Measurements from ENCODE around the gene KRTAP16-1. TPM values are rescaled to one million over a fixed set of nuclear protein-coding genes. Genes with fewer than 3 reads are reported as not detected.

The KRTAP16-1 gene
- total RNA-seq, 1 experiment from 2014 or later = not detected

Other genes starting within 250 kb of the KRTAP16-1 start
- gene KRTAP2-3, start 249.2 kb downstream of the KRTAP16-1 start, total RNA-seq (2014; rRNA removed; shearing (Covaris generic)) = not detected in 2 replicates
- not detected in 2 replicates for gene KRTAP2-4, start 243.4 kb downstream of the KRTAP16-1 start, total RNA-seq (2014; rRNA removed; shearing (Covaris generic))
- 0.18 TPM in 1 of 2 replicates, not detected in the other for gene KRTAP4-7, start 225.2 kb downstream of the KRTAP16-1 start, total RNA-seq (2014; rRNA removed; shearing (Covaris generic))
- not detected in 2 replicates for gene KRTAP4-8, start 211.2 kb downstream of the KRTAP16-1 start, total RNA-seq (2014; rRNA removed; shearing (Covaris generic))
- not detected in 2 replicates for gene KRTAP4-16, start 207.1 kb downstream of the KRTAP16-1 start, total RNA-seq (2014; rRNA removed; shearing (Covaris generic))
- not detected in 2 replicates for gene KRTAP4-9, start 203.9 kb downstream of the KRTAP16-1 start, total RNA-seq (2014; rRNA removed; shearing (Covaris generic))
- not detected in 2 replicates for gene KRTAP4-11, start 190.9 kb downstream of the KRTAP16-1 start, total RNA-seq (2014; rRNA removed; shearing (Covaris generic))
- 0.22 TPM in 1 of 2 replicates, not detected in the other for gene KRTAP4-12, start 185.1 kb downstream of the KRTAP16-1 start, total RNA-seq (2014; rRNA removed; shearing (Covaris generic))
- not detected in 2 replicates for gene KRTAP4-6, start 168.8 kb downstream of the KRTAP16-1 start, total RNA-seq (2014; rRNA removed; shearing (Covaris generic))
- gene KRTAP4-5, start 159.5 kb downstream of the KRTAP16-1 start, total RNA-seq (2014; rRNA removed; shearing (Covaris generic)) = not detected in 2 replicates
- not detected in 2 replicates for gene KRTAP4-4, start 148.6 kb downstream of the KRTAP16-1 start, total RNA-seq (2014; rRNA removed; shearing (Covaris generic))
- not detected in 2 replicates for gene KRTAP4-3, start 141.1 kb downstream of the KRTAP16-1 start, total RNA-seq (2014; rRNA removed; shearing (Covaris generic))
- gene KRTAP4-2, start 131.1 kb downstream of the KRTAP16-1 start, total RNA-seq (2014; rRNA removed; shearing (Covaris generic)) = 0.14 TPM in 1 of 2 replicates, not detected in the other
- gene KRTAP4-1, start 124.4 kb downstream of the KRTAP16-1 start, total RNA-seq (2014; rRNA removed; shearing (Covaris generic)) = not detected in 2 replicates
- not detected in 2 replicates for gene KRTAP9-1, start 119.4 kb downstream of the KRTAP16-1 start, total RNA-seq (2014; rRNA removed; shearing (Covaris generic))
- gene KRTAP9-2, start 82.7 kb downstream of the KRTAP16-1 start, total RNA-seq (2014; rRNA removed; shearing (Covaris generic)) = not detected in 2 replicates
- gene KRTAP9-3, start 76.9 kb downstream of the KRTAP16-1 start, total RNA-seq (2014; rRNA removed; shearing (Covaris generic)) = not detected in 2 replicates
- not detected in 2 replicates for gene KRTAP9-8, start 71.3 kb downstream of the KRTAP16-1 start, total RNA-seq (2014; rRNA removed; shearing (Covaris generic))
- 0.10 TPM in 1 of 2 replicates, not detected in the other for gene KRTAP9-4, start 59.6 kb downstream of the KRTAP16-1 start, total RNA-seq (2014; rRNA removed; shearing (Covaris generic))
- gene KRTAP9-9, start 53.9 kb downstream of the KRTAP16-1 start, total RNA-seq (2014; rRNA removed; shearing (Covaris generic)) = not detected in 2 replicates
- not detected in 2 replicates for gene KRTAP9-6, start 43.9 kb downstream of the KRTAP16-1 start, total RNA-seq (2014; rRNA removed; shearing (Covaris generic))
- gene KRTAP9-7, start 33.6 kb downstream of the KRTAP16-1 start, total RNA-seq (2014; rRNA removed; shearing (Covaris generic)) = not detected in 2 replicates
- not detected in 2 replicates for gene KRTAP29-1, start 6.5 kb downstream of the KRTAP16-1 start, total RNA-seq (2014; rRNA removed; shearing (Covaris generic))
- not detected in 2 replicates for gene KRTAP17-1, start 6.4 kb upstream of the KRTAP16-1 start, total RNA-seq (2014; rRNA removed; shearing (Covaris generic))
- not detected in 2 replicates for gene KRT33A, start 41.5 kb upstream of the KRTAP16-1 start, total RNA-seq (2014; rRNA removed; shearing (Covaris generic))
- not detected in 2 replicates for gene KRT33B, start 60.5 kb upstream of the KRTAP16-1 start, total RNA-seq (2014; rRNA removed; shearing (Covaris generic))
- 0.08 TPM in 1 of 2 replicates, not detected in the other for gene KRT34, start 73.0 kb upstream of the KRTAP16-1 start, total RNA-seq (2014; rRNA removed; shearing (Covaris generic))
- 0.08 TPM in 1 of 2 replicates, not detected in the other for gene KRT31, start 88.3 kb upstream of the KRTAP16-1 start, total RNA-seq (2014; rRNA removed; shearing (Covaris generic))
- not detected in 2 replicates for gene KRT37, start 115.3 kb upstream of the KRTAP16-1 start, total RNA-seq (2014; rRNA removed; shearing (Covaris generic))
- gene KRT38, start 131.7 kb upstream of the KRTAP16-1 start, total RNA-seq (2014; rRNA removed; shearing (Covaris generic)) = not detected in 2 replicates
- gene KRT32, start 158.1 kb upstream of the KRTAP16-1 start, total RNA-seq (2014; rRNA removed; shearing (Covaris generic)) = not detected in 2 replicates
- gene KRT35, start 171.8 kb upstream of the KRTAP16-1 start, total RNA-seq (2014; rRNA removed; shearing (Covaris generic)) = not detected in 2 replicates
- gene KRT36, start 180.6 kb upstream of the KRTAP16-1 start, total RNA-seq (2014; rRNA removed; shearing (Covaris generic)) = not detected in 2 replicates
- 0.30 TPM in 1 of 2 replicates, not detected in the other for gene KRT13, start 196.3 kb upstream of the KRTAP16-1 start, total RNA-seq (2014; rRNA removed; shearing (Covaris generic))
- gene KRT15, start 209.6 kb upstream of the KRTAP16-1 start, total RNA-seq (2014; rRNA removed; shearing (Covaris generic)) = 0.08 TPM in 1 of 2 replicates, not detected in the other
- gene KRT19, start 219.0 kb upstream of the KRTAP16-1 start, total RNA-seq (2014; rRNA removed; shearing (Covaris generic)) = 0.25 TPM in 1 of 2 replicates, not detected in the other

Data from SJCRH30 (cell line).